ENCODE data around the gene IL17B. TPM values are rescaled to one million over a fixed set of nuclear protein-coding genes. Genes with fewer than 3 reads are reported as not detected.

IL17B gene
- total and polyA plus RNA-seq, 12 donors: 1.5 to 20.1 (median 2.9) TPM; not detected in 1

- no peaks in the 10 kb centered on the region for H3K27me3 ChIP-seq
- no peak overlapping the region for H3K4me3 ChIP-seq
- no peak for TF ChIP-seq POLR2A (IDR thresholded peaks at IDR 0.05)
- no peak for TF ChIP-seq CTCF (IDR thresholded peaks at IDR 0.05)
- no peaks in the 10 kb centered on the region for H3K36me3 ChIP-seq (replicated peaks in 1 of 2)
- intact Hi-C loops (cut with DNase I): no loop called here
- WGBS, 4 donors: 29 to 38% (median 32%) methylated on average over 1 of the region's 1 CpG
- H3K27ac ChIP-seq: peak overlapping the region; percentile 45 to 90 (median 80)
- no peaks in the 10 kb centered on the region for H3K9me3 ChIP-seq (replicated peaks in 1 of 3)
- peak; percentile 68 to 85 (median 73) for DNase-seq
- H3K4me1 ChIP-seq (replicated peaks in 1 of 2): peaks cover 25 to 53% of the 10 kb centered on the region in 2 donors
Observed at GRCh38 chr5:149387982-149388381, 8.9 kb upstream of the IL17B start.

- Histone ChIP-seq H3K9me3 (replicated peaks in 1 of 3) (no peaks in the 10 kb centered on the region), H3K36me3 (replicated peaks in 1 of 2) (no peaks in the 10 kb centered on the region), H3K4me1 (replicated peaks in 1 of 2) (peaks cover 28 to 61% of the 10 kb centered on the region in 2 donors), H3K27me3 (no peaks in the 10 kb centered on the region), H3K27ac (peak overlapping the region; percentile 45 to 90 (median 80)), H3K4me3 (no peak overlapping the region)
- intact Hi-C loops (cut with DNase I): no loop called here
- TF ChIP-seq CTCF (IDR thresholded peaks at IDR 0.05) (no peak), POLR2A (IDR thresholded peaks at IDR 0.05) (no peak)
- 27 to 36% (median 31%) methylated on average over 9 of the region's 9 CpGs for WGBS, 4 donors
- DNase-seq: peak in 5 of 7 donors; percentile 57 to 71 (median 70)
Observed at GRCh38 chr5:149387081-149387631, 8.1 kb upstream of the IL17B start.

- no peak for DNase-seq
- Histone ChIP-seq H3K27ac (peak overlapping the region; percentile 40 to 90 (median 80)), H3K4me1 (replicated peaks in 1 of 2) (peaks cover 30 to 71% of the 10 kb centered on the region in 2 donors), H3K27me3 (no peaks in the 10 kb centered on the region), H3K4me3 (no peak overlapping the region), H3K36me3 (replicated peaks in 1 of 2) (no peaks in the 10 kb centered on the region), H3K9me3 (replicated peaks in 1 of 3) (no peaks in the 10 kb centered on the region)
- TF ChIP-seq CTCF (IDR thresholded peaks at IDR 0.05) (no peak), POLR2A (IDR thresholded peaks at IDR 0.05) (no peak)
- 65 to 83% (median 69%) methylated on average over 4 to 5 of the region's 5 CpGs for WGBS, 4 donors
- intact Hi-C loops (cut with DNase I): no loop called here
Observed at GRCh38 chr5:149386166-149386565, 7.1 kb upstream of the IL17B start.

- no peak overlapping the region for H3K4me3 ChIP-seq
- H3K36me3 ChIP-seq (replicated peaks in 1 of 2): no peaks in the 10 kb centered on the region
- H3K27ac ChIP-seq: peak overlapping the region in 3 of 5 donors; percentile 0 to 80 (median 62)
- H3K9me3 ChIP-seq (replicated peaks in 1 of 3): no peaks in the 10 kb centered on the region
- TF ChIP-seq POLR2A (IDR thresholded peaks at IDR 0.05) (no peak), CTCF (IDR thresholded peaks at IDR 0.05) (no peak)
- peak in 1 of 7 donors; percentile 67 for DNase-seq
- H3K4me1 ChIP-seq (replicated peaks in 1 of 2): peaks cover 28 to 74% of the 10 kb centered on the region in 2 donors
- intact Hi-C loops (cut with DNase I): loop anchor here in 1 of 2 donors (2.0 kb wide), 1 partner anchor 47 kb away; no protein-coding TSS in a partner anchor
- H3K27me3 ChIP-seq: no peaks in the 10 kb centered on the region
- 67 to 75% (median 70%) methylated on average over 5 to 9 of the region's 9 CpGs for WGBS, 4 donors
Observed at GRCh38 chr5:149383399-149383798, 4.3 kb upstream of the IL17B start.

All from adrenal gland (tissue), 12 donors.